Measurements from ENCODE around the gene ELAVL4. TPM values are rescaled to one million over a fixed set of nuclear protein-coding genes. Genes with fewer than 3 reads are reported as not detected.

ELAVL4 gene
- total and polyA plus RNA-seq, 2 donors (not counting 1 experiment from before 2014, with no cell fraction given), result not detected

- Histone ChIP-seq H3K9me3 (ENCODE audit: control insufficient read depth, insufficient read depth, low read depth, low read length) (no peaks in the 10 kb centered on the region), H2AFZ (ENCODE audit: low read length) (no peak overlapping the region), H3K79me2 (ENCODE audit: control insufficient read depth, insufficient read depth, low read length) (no peaks in the 10 kb centered on the region), H3K4me2 (ENCODE audit: extremely low read depth, insufficient read depth, low read length) (no peak overlapping the region), H3K36me3 (ENCODE audit: control insufficient read depth, insufficient read depth, low read length) (no peaks in the 10 kb centered on the region), H3K4me1 (ENCODE audit: control insufficient read depth, extremely low read depth, insufficient read depth, low read length) (no peaks in the 10 kb centered on the region), H3K27ac (ENCODE audit: insufficient read depth, low read length) (no peak overlapping the region), H3K27me3 (ENCODE audit: control insufficient read depth, insufficient read depth, low read length) (no peaks in the 10 kb centered on the region), H4K20me1 (ENCODE audit: control insufficient read depth, extremely low read depth, insufficient read depth, low read length) (no peaks in the 10 kb centered on the region), H3K9ac (ENCODE audit: insufficient read depth, low read length) (no peak overlapping the region), H3K4me3 (replicated peaks in 1 of 4; ENCODE audit: control extremely low read depth in 1 of 4, insufficient read depth in 1 of 4, low read depth in 3 of 4, low read length in 4 of 4) (no peak overlapping the region)
- no peak for DNase-seq (ENCODE audit: low read depth in 2 of 2)
- no peak for TF ChIP-seq CTCF (conservative IDR thresholded peaks at IDR 0.05 in 1 of 2, IDR thresholded peaks at IDR 0.05 in 1 of 2; ENCODE audit: low read depth in 1 of 2, low read length in 2 of 2)
- no peak for TF ChIP-seq EZH2 (IDR thresholded peaks at IDR 0.05; ENCODE audit: low read length, missing control alignments)
Measured at GRCh38 chr1:50213505-50213904, 104.8 kb downstream of the ELAVL4 start.

- no peak overlapping the region for H3K4me2 ChIP-seq (ENCODE audit: extremely low read depth, insufficient read depth, low read length)
- H4K20me1 ChIP-seq (ENCODE audit: control insufficient read depth, extremely low read depth, insufficient read depth, low read length), result no peaks in the 10 kb centered on the region
- H3K27ac ChIP-seq (ENCODE audit: insufficient read depth, low read length), result no peak overlapping the region
- H2AFZ ChIP-seq (ENCODE audit: low read length), result no peak overlapping the region
- no peaks in the 10 kb centered on the region for H3K79me2 ChIP-seq (ENCODE audit: control insufficient read depth, insufficient read depth, low read length)
- no peak overlapping the region for H3K4me3 ChIP-seq (replicated peaks in 1 of 4; ENCODE audit: control extremely low read depth in 1 of 4, insufficient read depth in 1 of 4, low read depth in 3 of 4, low read length in 4 of 4)
- TF ChIP-seq EZH2 (IDR thresholded peaks at IDR 0.05; ENCODE audit: low read length, missing control alignments) (no peak), CTCF (conservative IDR thresholded peaks at IDR 0.05 in 1 of 2, IDR thresholded peaks at IDR 0.05 in 1 of 2; ENCODE audit: low read depth in 1 of 2, low read length in 2 of 2) (no peak)
- DNase-seq (ENCODE audit: low read depth in 2 of 2), result no peak
- no peaks in the 10 kb centered on the region for H3K27me3 ChIP-seq (ENCODE audit: control insufficient read depth, insufficient read depth, low read length)
- no peak overlapping the region for H3K9ac ChIP-seq (ENCODE audit: insufficient read depth, low read length)
- H3K36me3 ChIP-seq (ENCODE audit: control insufficient read depth, insufficient read depth, low read length), result no peaks in the 10 kb centered on the region
- H3K9me3 ChIP-seq (ENCODE audit: control insufficient read depth, insufficient read depth, low read depth, low read length), result no peaks in the 10 kb centered on the region
- H3K4me1 ChIP-seq (ENCODE audit: control insufficient read depth, extremely low read depth, insufficient read depth, low read length), result no peaks in the 10 kb centered on the region
Measured at GRCh38 chr1:50214717-50215116, 106.0 kb downstream of the ELAVL4 start.

GRCh38 chr1:50218344-50219120 lies 109.8 kb downstream of the ELAVL4 start:
- Histone ChIP-seq H3K9me3 (ENCODE audit: control insufficient read depth, insufficient read depth, low read depth, low read length) (no peaks in the 10 kb centered on the region), H3K27ac (ENCODE audit: insufficient read depth, low read length) (no peak overlapping the region), H4K20me1 (ENCODE audit: control insufficient read depth, extremely low read depth, insufficient read depth, low read length) (no peaks in the 10 kb centered on the region), H3K27me3 (ENCODE audit: control insufficient read depth, insufficient read depth, low read length) (no peaks in the 10 kb centered on the region), H3K4me3 (replicated peaks in 1 of 4; ENCODE audit: control extremely low read depth in 1 of 4, insufficient read depth in 1 of 4, low read depth in 3 of 4, low read length in 4 of 4) (no peak overlapping the region), H3K4me2 (ENCODE audit: extremely low read depth, insufficient read depth, low read length) (no peak overlapping the region), H3K4me1 (ENCODE audit: control insufficient read depth, extremely low read depth, insufficient read depth, low read length) (no peaks in the 10 kb centered on the region), H3K9ac (ENCODE audit: insufficient read depth, low read length) (no peak overlapping the region), H3K36me3 (ENCODE audit: control insufficient read depth, insufficient read depth, low read length) (no peaks in the 10 kb centered on the region), H2AFZ (ENCODE audit: low read length) (no peak overlapping the region), H3K79me2 (ENCODE audit: control insufficient read depth, insufficient read depth, low read length) (no peaks in the 10 kb centered on the region)
- TF ChIP-seq CTCF (conservative IDR thresholded peaks at IDR 0.05 in 1 of 2, IDR thresholded peaks at IDR 0.05 in 1 of 2; ENCODE audit: low read depth in 1 of 2, low read length in 2 of 2) (no peak), EZH2 (IDR thresholded peaks at IDR 0.05; ENCODE audit: low read length, missing control alignments) (no peak)
- DNase-seq (ENCODE audit: low read depth in 2 of 2), result no peak
